ENCODE data around the gene ZNF106.
A peak's percentile ranks its signal among the peaks of the same experiment; 100 is the strongest.

The ZNF106 gene

DNA sequence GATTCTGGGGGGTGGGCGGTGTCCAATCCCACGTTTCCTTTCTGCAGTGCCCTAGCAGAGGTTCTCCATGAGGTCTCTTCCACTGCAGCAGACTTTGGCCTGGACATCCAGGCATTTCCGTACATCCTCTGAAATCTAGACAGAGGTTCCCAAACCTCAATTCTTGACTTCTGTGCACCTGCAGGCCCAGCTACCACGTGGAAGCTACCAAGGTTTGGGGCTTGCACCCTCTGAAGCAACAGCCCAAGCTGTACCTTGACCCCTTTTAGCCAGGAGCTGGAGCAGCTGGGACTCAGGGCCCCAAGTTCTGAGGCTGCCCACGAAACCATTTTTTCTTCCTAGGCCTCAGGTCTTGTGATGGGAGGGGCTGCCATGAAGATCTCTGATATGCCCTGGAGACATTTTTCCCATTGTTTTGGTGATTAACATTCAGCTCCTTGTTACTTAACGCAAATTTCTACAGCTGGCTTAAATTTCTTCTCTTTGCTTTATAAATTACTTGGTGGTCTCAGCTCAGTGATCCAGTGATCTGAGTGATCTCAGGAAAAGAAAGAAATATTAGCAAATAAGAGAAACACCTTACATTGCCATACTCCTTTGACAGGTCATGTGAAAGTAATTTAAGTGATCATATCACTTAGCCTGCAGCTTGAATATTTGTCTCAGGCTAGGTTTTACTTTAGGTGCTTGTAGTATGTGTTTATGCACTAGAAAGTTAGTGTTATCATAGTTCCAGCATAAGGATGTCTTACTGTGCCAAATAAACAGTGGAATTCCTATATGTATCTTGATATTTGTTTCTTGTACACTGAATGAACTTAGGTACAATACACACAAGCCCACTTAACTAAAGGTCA lies 7.5 kb upstream of the ZNF106 start:
- H3K36me3 ChIP-seq (ENCODE audit: low read length): no peaks in the 10 kb centered on the region
- peaks cover 60% of the 10 kb centered on the region for H3K79me2 ChIP-seq (ENCODE audit: insufficient read depth, low read length)
- H3K9ac ChIP-seq (ENCODE audit: low read length): no peak overlapping the region
- H3K9me2 ChIP-seq (replicated peaks; ENCODE audit: insufficient read depth, low read length): no peaks in the 10 kb centered on the region
- H3K4me3 ChIP-seq (ENCODE audit: insufficient read depth, low read length, poor library complexity, severe bottlenecking): no peak overlapping the region
- H3K27me3 ChIP-seq (ENCODE audit: low read length): no peaks in the 10 kb centered on the region
- no peak overlapping the region for H3K4me2 ChIP-seq (ENCODE audit: low read depth, low read length, poor library complexity, severe bottlenecking)
- H3F3A ChIP-seq (ENCODE audit: insufficient read depth): peaks cover 13% of the 10 kb centered on the region; the same call in 1 of the 2 replicates
- no peak overlapping the region for H3K27ac ChIP-seq (ENCODE audit: low read depth, low read length)
- H4K20me1 ChIP-seq (ENCODE audit: low read depth, low read length): no peaks in the 10 kb centered on the region
- no peak for TF ChIP-seq EZH2phosphoT487 (conservative IDR thresholded peaks at IDR 0.05; ENCODE audit: low read length)
- TF ChIP-seq, protein P1, sequence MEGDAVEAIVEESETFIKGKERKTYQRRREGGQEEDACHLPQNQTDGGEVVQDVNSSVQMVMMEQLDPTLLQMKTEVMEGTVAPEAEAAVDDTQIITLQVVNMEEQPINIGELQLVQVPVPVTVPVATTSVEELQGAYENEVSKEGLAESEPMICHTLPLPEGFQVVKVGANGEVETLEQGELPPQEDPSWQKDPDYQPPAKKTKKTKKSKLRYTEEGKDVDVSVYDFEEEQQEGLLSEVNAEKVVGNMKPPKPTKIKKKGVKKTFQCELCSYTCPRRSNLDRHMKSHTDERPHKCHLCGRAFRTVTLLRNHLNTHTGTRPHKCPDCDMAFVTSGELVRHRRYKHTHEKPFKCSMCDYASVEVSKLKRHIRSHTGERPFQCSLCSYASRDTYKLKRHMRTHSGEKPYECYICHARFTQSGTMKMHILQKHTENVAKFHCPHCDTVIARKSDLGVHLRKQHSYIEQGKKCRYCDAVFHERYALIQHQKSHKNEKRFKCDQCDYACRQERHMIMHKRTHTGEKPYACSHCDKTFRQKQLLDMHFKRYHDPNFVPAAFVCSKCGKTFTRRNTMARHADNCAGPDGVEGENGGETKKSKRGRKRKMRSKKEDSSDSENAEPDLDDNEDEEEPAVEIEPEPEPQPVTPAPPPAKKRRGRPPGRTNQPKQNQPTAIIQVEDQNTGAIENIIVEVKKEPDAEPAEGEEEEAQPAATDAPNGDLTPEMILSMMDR (IDR thresholded peaks at IDR 0.05; ENCODE audit: insufficient read depth, low read length, poor library complexity, severe bottlenecking): no peak
- H2AFZ ChIP-seq (ENCODE audit: low read depth, low read length, severe bottlenecking): no peak overlapping the region
- H3K9me3 ChIP-seq (ENCODE audit: insufficient read depth, low read length): no peaks in the 10 kb centered on the region

DNA sequence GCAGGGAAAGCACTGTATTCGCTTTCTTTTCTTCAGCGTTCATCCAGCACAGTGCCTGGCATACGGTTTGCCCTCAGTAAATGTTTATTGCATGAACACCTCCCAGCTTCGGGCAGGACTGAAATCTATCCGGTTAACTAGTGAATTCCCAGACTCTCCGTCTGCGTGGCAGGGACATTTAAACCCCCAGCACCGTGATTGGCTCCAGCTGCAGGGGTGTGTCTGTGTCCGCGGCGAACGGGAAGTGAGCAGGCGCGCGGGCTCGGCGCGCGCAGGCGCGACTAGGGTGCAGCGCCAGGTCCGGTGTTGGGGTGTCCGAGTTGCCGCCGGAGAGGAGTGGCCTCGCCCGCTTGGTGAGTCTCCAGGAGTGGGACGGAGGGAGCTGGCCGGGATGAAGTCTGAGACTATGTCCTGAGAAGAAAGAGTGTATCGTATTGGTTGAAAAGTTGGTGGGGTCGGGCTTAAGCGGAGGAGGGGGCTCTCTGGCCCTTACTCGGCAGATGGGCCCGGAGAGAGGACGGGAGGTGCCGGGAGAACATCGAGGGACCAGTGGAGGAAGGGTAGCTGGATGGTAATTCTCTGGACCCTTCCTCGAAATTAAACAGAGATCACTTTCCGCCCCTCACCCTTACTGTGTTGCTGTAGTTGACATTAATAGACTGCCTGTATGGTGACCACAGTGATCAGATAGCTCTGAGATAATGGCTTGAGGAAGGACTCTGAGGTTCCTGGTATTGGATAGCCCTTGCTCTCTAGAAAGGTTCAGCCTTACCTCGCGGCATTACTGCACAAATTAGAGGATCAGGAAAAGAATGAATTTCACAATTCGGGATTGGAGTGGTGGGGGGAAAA lies 4.6 kb upstream of the ZNF106 start, which contains the start of gene SNAP23:
Gene SNAP23, plus strand, starts transcription at position 274 of the 852 bp plus-strand sequence. CDS start 16,213 bp downstream, outside the sequence.
- H4K20me1 ChIP-seq (ENCODE audit: low read depth, low read length): no peaks in the 10 kb centered on the region
- no peaks in the 10 kb centered on the region for H3K9me2 ChIP-seq (replicated peaks; ENCODE audit: insufficient read depth, low read length)
- H3K36me3 ChIP-seq (ENCODE audit: low read length): no peaks in the 10 kb centered on the region
- no peak within 1 kb of the TSS for H3K27ac ChIP-seq (ENCODE audit: low read depth, low read length)
- no peak for TF ChIP-seq EZH2phosphoT487 (conservative IDR thresholded peaks at IDR 0.05; ENCODE audit: low read length)
- TF ChIP-seq, protein P1 (IDR thresholded peaks at IDR 0.05; ENCODE audit: insufficient read depth, low read length, poor library complexity, severe bottlenecking): no peak
- peak within 1 kb of the TSS; percentile 74 for H3K9ac ChIP-seq (ENCODE audit: low read length)
- H2AFZ ChIP-seq (ENCODE audit: low read depth, low read length, severe bottlenecking): peak within 1 kb of the TSS; percentile 57
- H3K9me3 ChIP-seq (ENCODE audit: insufficient read depth, low read length): no peaks in the 10 kb centered on the region
- 0 out of 2 replicates have a peak, but pooled peaks cover 9% of the 10 kb centered on the region for H3F3A ChIP-seq (ENCODE audit: insufficient read depth)
- peak within 1 kb of the TSS; percentile 90 for H3K4me2 ChIP-seq (ENCODE audit: low read depth, low read length, poor library complexity, severe bottlenecking)
- peak within 1 kb of the TSS; percentile 85 for H3K4me3 ChIP-seq (ENCODE audit: insufficient read depth, low read length, poor library complexity, severe bottlenecking)
- no peaks in the 10 kb centered on the region for H3K27me3 ChIP-seq (ENCODE audit: low read length)
- peaks cover 38% of the 10 kb centered on the region for H3K79me2 ChIP-seq (ENCODE audit: insufficient read depth, low read length)

DNA sequence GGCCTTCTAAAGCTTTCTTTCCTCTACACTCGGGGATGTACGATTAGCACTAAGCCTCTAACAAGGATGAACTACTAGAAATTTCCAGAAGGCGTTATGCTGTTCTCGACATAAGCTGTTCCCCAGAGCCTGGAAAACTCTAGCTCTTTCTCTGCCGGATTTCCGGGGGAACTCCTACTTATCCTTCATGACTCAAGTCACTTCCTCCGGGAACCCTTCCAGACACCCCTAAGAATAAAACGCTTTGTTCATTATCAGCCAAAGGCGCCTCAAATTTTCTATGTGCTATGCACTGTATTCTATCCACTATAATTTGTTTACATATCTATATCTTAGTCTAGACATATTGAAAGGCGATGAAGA lies 4.0 kb upstream of the ZNF106 start:
- Histone ChIP-seq H3K9ac (ENCODE audit: low read length) (peak overlapping the region; percentile 74), H3K4me2 (ENCODE audit: low read depth, low read length, poor library complexity, severe bottlenecking) (peak overlapping the region; percentile 90), H3K27me3 (ENCODE audit: low read length) (no peaks in the 10 kb centered on the region), H2AFZ (ENCODE audit: low read depth, low read length, severe bottlenecking) (peak overlapping the region; percentile 57), H3F3A (ENCODE audit: insufficient read depth) (0 out of 2 replicates have a peak, but pooled peaks cover 9% of the 10 kb centered on the region), H3K9me3 (ENCODE audit: insufficient read depth, low read length) (no peaks in the 10 kb centered on the region), H3K36me3 (ENCODE audit: low read length) (no peaks in the 10 kb centered on the region), H3K79me2 (ENCODE audit: insufficient read depth, low read length) (peaks cover 38% of the 10 kb centered on the region), H3K27ac (ENCODE audit: low read depth, low read length) (no peak overlapping the region), H3K4me3 (ENCODE audit: insufficient read depth, low read length, poor library complexity, severe bottlenecking) (peak overlapping the region; percentile 85), H4K20me1 (ENCODE audit: low read depth, low read length) (no peaks in the 10 kb centered on the region), H3K9me2 (replicated peaks; ENCODE audit: insufficient read depth, low read length) (no peaks in the 10 kb centered on the region)
- TF ChIP-seq EZH2phosphoT487 (conservative IDR thresholded peaks at IDR 0.05; ENCODE audit: low read length): no peak
- TF ChIP-seq, protein P1 (IDR thresholded peaks at IDR 0.05; ENCODE audit: insufficient read depth, low read length, poor library complexity, severe bottlenecking): no peak

Data from SU-DHL-6 (cell line).